WTC11 (cell line): ENCODE measurements around the gene NUAK1. TPM values are rescaled to one million over a fixed set of nuclear protein-coding genes. Genes with fewer than 3 reads are reported as not detected.

Experiments
- ATAC-seq: fragments of 200-7000 bp; cut with Tn5 transposase; 2 replicates; pipeline ENCODE4 v1.10.0; 2021; ENCODE audit warnings: mild to moderate bottlenecking, moderate library complexity
- CTCF ChIA-PET: fragments of 300-600 bp; sonication (Branson Sonifier 250); formaldehyde crosslinking; loops from one replicate; lab custom pipeline; 2021; ENCODE audit warnings: antibody characterized with exemption; lab: Charles Lee
- POLR2A ChIA-PET: fragments of 350-600 bp; sonication (Branson Sonifier 250); formaldehyde crosslinking; loops from one replicate; lab custom pipeline; 2021; ENCODE audit warnings: antibody characterized with exemption; lab: Charles Lee
- DNase-seq: peaks from one replicate; pipeline ENCODE4 v3.0.0; 2021; ENCODE audit warnings: low spot score
- H3K27ac Mint-ChIP-seq: 2 replicates; pipeline ENCODE4 v1.8.0; 2021; ENCODE audit warnings: mixed read lengths
- H3K27me3 Mint-ChIP-seq: 2 replicates; pipeline ENCODE4 v1.8.0; 2021; ENCODE audit warnings: low read depth, mild to moderate bottlenecking, moderate library complexity, mixed read lengths
- H3K36me3 Mint-ChIP-seq: 2 replicates; pipeline ENCODE4 v1.8.0; 2021; ENCODE audit warnings: mixed read lengths
- H3K4me1 Mint-ChIP-seq: 2 replicates; pipeline ENCODE4 v1.8.0; 2022; ENCODE audit warnings: mixed read lengths
- H3K4me3 Mint-ChIP-seq: 2 replicates; pipeline ENCODE4 v1.8.0; 2021; ENCODE audit warnings: mild to moderate bottlenecking, moderate library complexity, mixed read lengths
- H3K9me3 Mint-ChIP-seq: 2 replicates; pipeline ENCODE4 v1.8.0; 2021; ENCODE audit warnings: mixed read lengths
- ATF3 ChIP-seq: sonication (generic); formaldehyde crosslinking; conservative IDR thresholded peaks from 2 replicates; pipeline ENCODE4 v1.8.1; 2022; ENCODE audit warnings: mild to moderate bottlenecking, missing genetic modification reagents
- CDX4 ChIP-seq: fragments of 250-450 bp; sonication (Bioruptor Pico); IDR thresholded peaks from 2 replicates; pipeline ENCODE4 v1.9.0; 2021; ENCODE audit warnings: moderate library complexity, mild to moderate bottlenecking, inconsistent platforms, borderline replicate concordance
- CREM ChIP-seq: sonication (generic); formaldehyde crosslinking; IDR thresholded peaks from 2 replicates; pipeline ENCODE4 v1.8.1; 2022; ENCODE audit warnings: mild to moderate bottlenecking, missing genetic modification reagents, moderate library complexity
- E2F1 ChIP-seq: sonication (generic); formaldehyde crosslinking; IDR thresholded peaks from 2 replicates; pipeline ENCODE4 v1.8.0; 2022; ENCODE audit warnings: mild to moderate bottlenecking, missing genetic modification reagents
- FOXP4 ChIP-seq: sonication (generic); formaldehyde crosslinking; IDR thresholded peaks from 2 replicates; pipeline ENCODE4 v1.8.0; 2022; ENCODE audit warnings: mild to moderate bottlenecking, missing genetic modification reagents
- GRHL2 ChIP-seq: fragments of 250-450 bp; sonication (Bioruptor Pico); IDR thresholded peaks from 2 replicates; pipeline ENCODE4 v1.8.0; 2022; ENCODE audit warnings: mild to moderate bottlenecking, moderate library complexity; ENCODE audit not compliant: insufficient replicate concordance, severe bottlenecking
- RELA ChIP-seq: sonication (generic); formaldehyde crosslinking; IDR thresholded peaks from 2 replicates; pipeline ENCODE4 v1.8.1; 2022; ENCODE audit warnings: missing genetic modification reagents, mild to moderate bottlenecking, borderline replicate concordance
- SMAD3 ChIP-seq: sonication (generic); formaldehyde crosslinking; IDR thresholded peaks from 2 replicates; pipeline ENCODE4 v1.8.0; 2022; ENCODE audit warnings: missing genetic modification reagents, mild to moderate bottlenecking, borderline replicate concordance
- SOX15 ChIP-seq: fragments of 250-450 bp; sonication (Bioruptor Pico); IDR thresholded peaks from 2 replicates; pipeline ENCODE4 v1.9.0; 2021; ENCODE audit warnings: mild to moderate bottlenecking
- TEAD4 ChIP-seq: sonication (generic); formaldehyde crosslinking; IDR thresholded peaks from 2 replicates; pipeline ENCODE4 v1.8.0; 2022; ENCODE audit warnings: mild to moderate bottlenecking, missing genetic modification reagents
- ZNF423 ChIP-seq: fragments of 250-450 bp; sonication (Bioruptor Pico); IDR thresholded peaks from 2 replicates; pipeline ENCODE4 v2.1.2; 2022; ENCODE audit warnings: mild to moderate bottlenecking, moderate library complexity
- ZNF671 ChIP-seq: fragments of 250-450 bp; sonication (Bioruptor Pico); IDR thresholded peaks from 2 replicates; pipeline ENCODE4 v1.8.0; 2021; ENCODE audit warnings: mild to moderate bottlenecking
- total RNA-seq: library from RNA; stranded (reverse); gene quantifications from 3 replicates; pipeline ENCODE4 v1.2.3, GENCODE V29; 2021
- TF ChIP-seq, protein P1 (sequence below): sonication (generic); formaldehyde crosslinking; IDR thresholded peaks from 2 replicates; pipeline ENCODE4 v1.8.1; 2023; ENCODE audit warnings: mild to moderate bottlenecking, missing genetic modification reagents, borderline replicate concordance
- TF ChIP-seq, protein P2 (sequence below): sonication (generic); formaldehyde crosslinking; IDR thresholded peaks from 2 replicates; pipeline ENCODE4 v1.8.1; 2022; ENCODE audit warnings: mild to moderate bottlenecking, missing genetic modification reagents, moderate library complexity, borderline replicate concordance
- TF ChIP-seq, protein P3 (sequence below): fragments of 250-450 bp; sonication (Bioruptor Pico); conservative IDR thresholded peaks from 2 replicates; pipeline ENCODE4 v1.9.0; 2021; ENCODE audit warnings: mild to moderate bottlenecking
- TF ChIP-seq, protein P4 (sequence below): sonication (generic); formaldehyde crosslinking; IDR thresholded peaks from 2 replicates; pipeline ENCODE4 v1.8.0; 2023; ENCODE audit warnings: missing genetic modification reagents, mild to moderate bottlenecking, borderline replicate concordance
- TF ChIP-seq, protein P5 (sequence below): fragments of 250-450 bp; sonication (Bioruptor Pico); IDR thresholded peaks from 2 replicates; pipeline ENCODE4 v1.9.0; 2021; ENCODE audit warnings: mild to moderate bottlenecking

Gene NUAK1
- total RNA-seq, 1 experiment from 2014 or later: 15.9 TPM

GRCh38 chr12:106068296-106068695, 70.5 kb downstream of the NUAK1 start:
- Mint-ChIP-seq H3K4me3 (no peak overlapping the region), H3K27me3 (no peaks in the 10 kb centered on the region), H3K36me3 (peaks cover 40% of the 10 kb centered on the region), H3K9me3 (no peaks in the 10 kb centered on the region), H3K27ac (no peak overlapping the region), H3K4me1 (peaks cover 20% of the 10 kb centered on the region)
- ChIA-PET POLR2A (no interaction called here), CTCF (interaction anchor here (1.1 kb wide), 1 partner anchor 156 kb away, joined by 3 read pairs; no protein-coding TSS in a partner anchor)
- ATAC-seq: no peak
- TF ChIP-seq GRHL2: no peak
- TF ChIP-seq, protein P1, sequence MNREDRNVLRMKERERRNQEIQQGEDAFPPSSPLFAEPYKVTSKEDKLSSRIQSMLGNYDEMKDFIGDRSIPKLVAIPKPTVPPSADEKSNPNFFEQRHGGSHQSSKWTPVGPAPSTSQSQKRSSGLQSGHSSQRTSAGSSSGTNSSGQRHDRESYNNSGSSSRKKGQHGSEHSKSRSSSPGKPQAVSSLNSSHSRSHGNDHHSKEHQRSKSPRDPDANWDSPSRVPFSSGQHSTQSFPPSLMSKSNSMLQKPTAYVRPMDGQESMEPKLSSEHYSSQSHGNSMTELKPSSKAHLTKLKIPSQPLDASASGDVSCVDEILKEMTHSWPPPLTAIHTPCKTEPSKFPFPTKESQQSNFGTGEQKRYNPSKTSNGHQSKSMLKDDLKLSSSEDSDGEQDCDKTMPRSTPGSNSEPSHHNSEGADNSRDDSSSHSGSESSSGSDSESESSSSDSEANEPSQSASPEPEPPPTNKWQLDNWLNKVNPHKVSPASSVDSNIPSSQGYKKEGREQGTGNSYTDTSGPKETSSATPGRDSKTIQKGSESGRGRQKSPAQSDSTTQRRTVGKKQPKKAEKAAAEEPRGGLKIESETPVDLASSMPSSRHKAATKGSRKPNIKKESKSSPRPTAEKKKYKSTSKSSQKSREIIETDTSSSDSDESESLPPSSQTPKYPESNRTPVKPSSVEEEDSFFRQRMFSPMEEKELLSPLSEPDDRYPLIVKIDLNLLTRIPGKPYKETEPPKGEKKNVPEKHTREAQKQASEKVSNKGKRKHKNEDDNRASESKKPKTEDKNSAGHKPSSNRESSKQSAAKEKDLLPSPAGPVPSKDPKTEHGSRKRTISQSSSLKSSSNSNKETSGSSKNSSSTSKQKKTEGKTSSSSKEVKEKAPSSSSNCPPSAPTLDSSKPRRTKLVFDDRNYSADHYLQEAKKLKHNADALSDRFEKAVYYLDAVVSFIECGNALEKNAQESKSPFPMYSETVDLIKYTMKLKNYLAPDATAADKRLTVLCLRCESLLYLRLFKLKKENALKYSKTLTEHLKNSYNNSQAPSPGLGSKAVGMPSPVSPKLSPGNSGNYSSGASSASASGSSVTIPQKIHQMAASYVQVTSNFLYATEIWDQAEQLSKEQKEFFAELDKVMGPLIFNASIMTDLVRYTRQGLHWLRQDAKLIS (CRISPR knock-in tag): no peak
- TF ChIP-seq, protein P2, sequence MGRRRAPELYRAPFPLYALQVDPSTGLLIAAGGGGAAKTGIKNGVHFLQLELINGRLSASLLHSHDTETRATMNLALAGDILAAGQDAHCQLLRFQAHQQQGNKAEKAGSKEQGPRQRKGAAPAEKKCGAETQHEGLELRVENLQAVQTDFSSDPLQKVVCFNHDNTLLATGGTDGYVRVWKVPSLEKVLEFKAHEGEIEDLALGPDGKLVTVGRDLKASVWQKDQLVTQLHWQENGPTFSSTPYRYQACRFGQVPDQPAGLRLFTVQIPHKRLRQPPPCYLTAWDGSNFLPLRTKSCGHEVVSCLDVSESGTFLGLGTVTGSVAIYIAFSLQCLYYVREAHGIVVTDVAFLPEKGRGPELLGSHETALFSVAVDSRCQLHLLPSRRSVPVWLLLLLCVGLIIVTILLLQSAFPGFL (CRISPR knock-in tag): no peak
- no peak for TF ChIP-seq SOX15
- no peak for TF ChIP-seq ATF3 (CRISPR knock-in tag)
- TF ChIP-seq SMAD3 (CRISPR knock-in tag): no peak
- TF ChIP-seq, protein P3, sequence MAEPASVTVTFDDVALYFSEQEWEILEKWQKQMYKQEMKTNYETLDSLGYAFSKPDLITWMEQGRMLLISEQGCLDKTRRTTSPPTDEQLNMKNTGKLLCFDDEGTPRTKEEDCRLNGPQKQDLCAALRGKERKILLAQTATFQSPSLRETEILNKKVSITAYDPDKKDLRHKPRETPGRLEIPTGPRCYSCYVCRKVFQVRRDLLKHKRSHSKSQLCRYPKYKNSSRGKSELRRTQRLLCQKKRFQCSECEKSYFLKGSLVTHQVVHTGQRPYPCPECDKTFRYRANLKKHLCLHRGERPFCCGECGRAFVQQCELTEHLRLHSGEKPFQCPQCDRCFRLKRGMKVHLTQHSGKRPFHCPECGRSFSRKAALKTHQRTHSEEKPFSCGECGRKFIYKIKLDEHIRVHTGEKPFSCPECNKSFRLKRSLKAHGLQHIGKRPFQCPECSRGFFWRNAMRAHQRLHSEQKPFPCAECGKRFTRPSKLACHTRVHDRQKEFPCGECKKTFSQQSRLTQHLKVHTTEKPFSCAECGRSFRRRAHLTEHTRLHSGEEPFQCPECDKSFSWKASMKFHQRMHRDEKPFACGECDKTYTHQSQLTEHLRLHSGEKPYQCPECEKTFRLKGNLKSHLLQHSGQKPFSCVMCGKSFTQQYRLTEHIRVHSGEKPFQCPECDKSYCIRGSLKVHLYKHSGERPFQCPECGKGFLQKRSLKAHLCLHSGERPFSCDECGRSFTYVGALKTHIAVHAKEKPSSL (CRISPR knock-in tag): no peak
- TF ChIP-seq RELA: no peak
- TF ChIP-seq TEAD4 (CRISPR knock-in tag): no peak
- no peak for TF ChIP-seq E2F1 (CRISPR knock-in tag)
- DNase-seq: no peak

GRCh38 chr12:106067606-106068205, 71.0 kb downstream of the NUAK1 start:
- ATAC-seq (no peak), DNase-seq (no peak)
- Mint-ChIP-seq H3K9me3 (no peaks in the 10 kb centered on the region), H3K27me3 (no peaks in the 10 kb centered on the region), H3K4me1 (peaks cover 25% of the 10 kb centered on the region), H3K4me3 (no peak overlapping the region), H3K36me3 (peaks cover 40% of the 10 kb centered on the region), H3K27ac (no peak overlapping the region)
- ChIA-PET CTCF (no interaction called here), POLR2A (no interaction called here)
- TF ChIP-seq SMAD3 (CRISPR knock-in tag): no peak
- TF ChIP-seq, protein P4, sequence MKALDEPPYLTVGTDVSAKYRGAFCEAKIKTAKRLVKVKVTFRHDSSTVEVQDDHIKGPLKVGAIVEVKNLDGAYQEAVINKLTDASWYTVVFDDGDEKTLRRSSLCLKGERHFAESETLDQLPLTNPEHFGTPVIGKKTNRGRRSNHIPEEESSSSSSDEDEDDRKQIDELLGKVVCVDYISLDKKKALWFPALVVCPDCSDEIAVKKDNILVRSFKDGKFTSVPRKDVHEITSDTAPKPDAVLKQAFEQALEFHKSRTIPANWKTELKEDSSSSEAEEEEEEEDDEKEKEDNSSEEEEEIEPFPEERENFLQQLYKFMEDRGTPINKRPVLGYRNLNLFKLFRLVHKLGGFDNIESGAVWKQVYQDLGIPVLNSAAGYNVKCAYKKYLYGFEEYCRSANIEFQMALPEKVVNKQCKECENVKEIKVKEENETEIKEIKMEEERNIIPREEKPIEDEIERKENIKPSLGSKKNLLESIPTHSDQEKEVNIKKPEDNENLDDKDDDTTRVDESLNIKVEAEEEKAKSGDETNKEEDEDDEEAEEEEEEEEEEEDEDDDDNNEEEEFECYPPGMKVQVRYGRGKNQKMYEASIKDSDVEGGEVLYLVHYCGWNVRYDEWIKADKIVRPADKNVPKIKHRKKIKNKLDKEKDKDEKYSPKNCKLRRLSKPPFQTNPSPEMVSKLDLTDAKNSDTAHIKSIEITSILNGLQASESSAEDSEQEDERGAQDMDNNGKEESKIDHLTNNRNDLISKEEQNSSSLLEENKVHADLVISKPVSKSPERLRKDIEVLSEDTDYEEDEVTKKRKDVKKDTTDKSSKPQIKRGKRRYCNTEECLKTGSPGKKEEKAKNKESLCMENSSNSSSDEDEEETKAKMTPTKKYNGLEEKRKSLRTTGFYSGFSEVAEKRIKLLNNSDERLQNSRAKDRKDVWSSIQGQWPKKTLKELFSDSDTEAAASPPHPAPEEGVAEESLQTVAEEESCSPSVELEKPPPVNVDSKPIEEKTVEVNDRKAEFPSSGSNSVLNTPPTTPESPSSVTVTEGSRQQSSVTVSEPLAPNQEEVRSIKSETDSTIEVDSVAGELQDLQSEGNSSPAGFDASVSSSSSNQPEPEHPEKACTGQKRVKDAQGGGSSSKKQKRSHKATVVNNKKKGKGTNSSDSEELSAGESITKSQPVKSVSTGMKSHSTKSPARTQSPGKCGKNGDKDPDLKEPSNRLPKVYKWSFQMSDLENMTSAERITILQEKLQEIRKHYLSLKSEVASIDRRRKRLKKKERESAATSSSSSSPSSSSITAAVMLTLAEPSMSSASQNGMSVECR (CRISPR knock-in tag): no peak
- TF ChIP-seq SOX15: no peak
- no peak for TF ChIP-seq CREM (CRISPR knock-in tag)
- TF ChIP-seq ZNF423 (CRISPR knock-in tag): no peak
- TF ChIP-seq ZNF671 (CRISPR knock-in tag): no peak
- TF ChIP-seq CDX4 (CRISPR knock-in tag): no peak
- no peak for TF ChIP-seq FOXP4 (CRISPR knock-in tag)
- TF ChIP-seq, protein P5, sequence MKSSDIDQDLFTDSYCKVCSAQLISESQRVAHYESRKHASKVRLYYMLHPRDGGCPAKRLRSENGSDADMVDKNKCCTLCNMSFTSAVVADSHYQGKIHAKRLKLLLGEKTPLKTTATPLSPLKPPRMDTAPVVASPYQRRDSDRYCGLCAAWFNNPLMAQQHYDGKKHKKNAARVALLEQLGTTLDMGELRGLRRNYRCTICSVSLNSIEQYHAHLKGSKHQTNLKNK (CRISPR knock-in tag): no peak
